Endodermal cell (in vitro differentiated cells): ENCODE measurements around the gene SECISBP2. TPM values are rescaled to one million over a fixed set of nuclear protein-coding genes. Genes with fewer than 3 reads are reported as not detected.

Source experiments
- DNase-seq: peaks from one replicate; pipeline ENCODE4 v3.0.0-alpha.2; 2017
- H3K27ac ChIP-seq: 2 replicates; pipeline ENCODE4 v1.5.1; 2013; ENCODE audit warnings: mild to moderate bottlenecking, low read depth, low read length, moderate library complexity
- H3K27me3 ChIP-seq: 2 replicates; pipeline ENCODE4 v1.6.1; 2013; ENCODE audit warnings: mild to moderate bottlenecking, low read length, moderate library complexity; ENCODE audit not compliant: insufficient read depth, control insufficient read depth, poor library complexity, severe bottlenecking
- H3K36me3 ChIP-seq: 2 replicates; pipeline ENCODE4 v1.7.0; 2013; ENCODE audit warnings: mild to moderate bottlenecking, low read length, moderate library complexity; ENCODE audit not compliant: control insufficient read depth, insufficient read depth
- H3K4me1 ChIP-seq: one replicate; pipeline ENCODE4 v1.7.0; 2013; ENCODE audit warnings: low read length; ENCODE audit not compliant: control insufficient read depth, insufficient read depth
- H3K4me3 ChIP-seq: 2 replicates; pipeline ENCODE4 v1.5.1; 2013; ENCODE audit warnings: mild to moderate bottlenecking, low read length, moderate library complexity
- H3K9ac ChIP-seq: 2 replicates; pipeline ENCODE4 v1.6.1; 2013; ENCODE audit warnings: mild to moderate bottlenecking, low read length, moderate library complexity; ENCODE audit not compliant: poor library complexity, severe bottlenecking; ENCODE audit errors: extremely low read depth
- H3K9me3 ChIP-seq: 2 replicates; pipeline ENCODE4 v1.6.1; 2013; ENCODE audit warnings: mild to moderate bottlenecking, low read length, moderate library complexity; ENCODE audit not compliant: control insufficient read depth
- H3K27ac Mint-ChIP-seq: 2 replicates; pipeline ENCODE4 v1.8.0; 2020; ENCODE audit warnings: mixed read lengths
- H3K27me3 Mint-ChIP-seq: 2 replicates; pipeline ENCODE4 v1.8.0; 2021; ENCODE audit warnings: mild to moderate bottlenecking, mixed read lengths; ENCODE audit not compliant: insufficient read depth
- H3K36me3 Mint-ChIP-seq: 2 replicates; pipeline ENCODE4 v1.8.0; 2020; ENCODE audit warnings: low read depth, mixed read lengths
- H3K4me1 Mint-ChIP-seq: 2 replicates; pipeline ENCODE4 v1.8.0; 2020; ENCODE audit warnings: mixed read lengths
- H3K4me3 Mint-ChIP-seq: 2 replicates; pipeline ENCODE4 v1.8.0; 2020; ENCODE audit warnings: mild to moderate bottlenecking, moderate library complexity, mixed read lengths
- H3K9me3 Mint-ChIP-seq: 2 replicates; pipeline ENCODE4 v1.8.0; 2020; ENCODE audit warnings: mild to moderate bottlenecking, mixed read lengths
- CTCF ChIP-seq: fragments of 200-600 bp; sonication (generic); conservative IDR thresholded peaks from 2 replicates; pipeline ENCODE4 v1.5.0; 2021; ENCODE audit warnings: antibody characterized with exemption, mild to moderate bottlenecking
- WGBS, 2 experiments: methylation state at CpG; one replicate each; pipeline versions ENCODE4 v1.1.5 to v1.1.7; 2013; ENCODE audit warnings: missing lambda C conversion rate in 2 of 2, mixed read lengths in 1 of 2; ENCODE audit not compliant: insufficient coverage in 1 of 2, insufficient read length in 1 of 2; 5-methylcytosine and 5-hydroxymethylcytosine counted together
- total RNA-seq, 2 donors: library from RNA; stranded (reverse); fragmentation: NEBNext Ultra II Directional in 1 of 2; extraction: Animal tissue kit (Norgen Biotek cat#: 25700) in 1 of 2; gene quantifications; 2 replicates in 1 of 2; 3 replicates in 1 of 2; pipeline ENCODE4 v1.2.1, GENCODE V29; 2021

The SECISBP2 gene
- total RNA-seq, 2 donors from 2014 or later = 55.7 to 56.0 TPM

GRCh38 chr9:89351584-89352300 is 33.4 kb downstream of the SECISBP2 start:
- H3K36me3 ChIP-seq = peaks cover 70% of the 10 kb centered on the region
- Mint-ChIP-seq H3K36me3 (peaks cover 89% of the 10 kb centered on the region), H3K4me3 (no peak overlapping the region), H3K27me3 (no peaks in the 10 kb centered on the region), H3K27ac (no peak overlapping the region), H3K9me3 (no peaks in the 10 kb centered on the region), H3K4me1 (no peaks in the 10 kb centered on the region)
- H3K27me3 ChIP-seq = no peaks in the 10 kb centered on the region
- no peaks in the 10 kb centered on the region for H3K9me3 ChIP-seq
- H3K9ac ChIP-seq = no peak overlapping the region
- DNase-seq = no peak
- H3K27ac ChIP-seq = no peak overlapping the region
- TF ChIP-seq CTCF = no peak
- 96 to 98% methylated on average over 6 of the region's 6 CpGs for WGBS, 2 experiments
- H3K4me3 ChIP-seq = no peak overlapping the region
- H3K4me1 ChIP-seq = no peaks in the 10 kb centered on the region

DNA sequence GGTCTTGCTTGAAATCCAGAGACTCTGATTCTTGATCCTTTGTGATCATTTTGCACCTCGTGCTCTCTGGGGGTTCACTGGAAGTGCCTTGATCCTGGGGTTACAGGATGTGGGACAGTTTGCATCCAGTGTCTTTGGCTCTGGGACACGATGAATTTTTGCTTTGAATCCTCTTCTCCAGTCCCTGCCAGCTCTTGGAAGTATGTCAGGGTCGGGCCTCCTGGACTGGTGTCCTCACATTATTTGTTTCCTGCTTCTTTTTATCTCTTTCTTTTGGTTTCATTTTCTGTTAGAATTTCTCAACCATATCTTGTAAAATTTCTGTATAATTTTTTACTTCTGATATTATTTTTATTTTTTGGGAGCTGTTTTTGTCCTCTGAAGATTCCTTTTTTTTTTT is 34.2 kb downstream of the SECISBP2 start:
- Mint-ChIP-seq H3K27me3 (no peaks in the 10 kb centered on the region), H3K27ac (no peak overlapping the region), H3K9me3 (no peaks in the 10 kb centered on the region), H3K4me1 (no peaks in the 10 kb centered on the region), H3K36me3 (peaks cover 84% of the 10 kb centered on the region), H3K4me3 (no peak overlapping the region)
- Histone ChIP-seq H3K4me1 (no peaks in the 10 kb centered on the region), H3K27ac (no peak overlapping the region), H3K36me3 (peaks cover 72% of the 10 kb centered on the region), H3K9ac (no peak overlapping the region), H3K4me3 (no peak overlapping the region), H3K9me3 (no peaks in the 10 kb centered on the region), H3K27me3 (no peaks in the 10 kb centered on the region)
- TF ChIP-seq CTCF = no peak
- no peak for DNase-seq
- 95 to 100% methylated on average over 2 to 3 of the region's 3 CpGs for WGBS, 2 experiments

DNA sequence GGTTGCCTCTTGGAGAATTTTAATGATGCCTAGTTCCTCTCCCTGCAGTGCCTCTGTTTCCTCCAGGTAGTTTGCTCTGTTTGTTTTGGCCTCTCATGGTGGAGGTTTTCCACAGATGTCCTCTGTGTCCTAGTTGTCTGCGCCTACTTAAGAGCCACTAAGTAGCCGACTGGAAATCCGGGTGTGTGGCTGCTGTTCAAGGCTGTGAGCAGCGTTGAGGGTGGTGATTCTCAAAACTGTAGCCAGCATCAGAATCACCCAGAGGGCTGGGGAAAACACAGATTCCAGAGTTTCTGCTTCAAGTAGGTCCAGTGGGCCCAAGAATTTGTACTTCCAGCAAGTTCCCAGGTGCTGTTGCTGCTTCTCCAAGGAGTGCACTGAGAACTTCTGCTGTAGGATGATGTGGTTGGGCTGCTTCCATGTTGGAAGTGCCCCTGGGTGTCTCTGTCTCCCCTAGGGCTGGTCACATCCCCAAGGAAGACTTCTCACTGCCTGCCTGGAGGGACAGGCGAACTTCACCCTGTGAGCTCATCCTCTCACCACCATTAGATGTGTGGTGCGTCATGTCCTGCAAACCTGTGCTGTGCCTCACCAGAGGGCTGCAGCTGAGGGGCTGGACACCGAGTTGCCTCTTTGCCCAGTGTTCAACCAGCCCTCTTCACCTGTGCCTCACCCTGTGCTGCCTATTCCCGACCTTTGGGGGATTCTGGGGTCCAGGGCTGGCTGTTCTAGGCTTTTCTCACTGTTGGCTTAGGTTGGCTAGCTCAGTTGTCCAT is 34.8 kb downstream of the SECISBP2 start:
- TF ChIP-seq CTCF = no peak
- Histone ChIP-seq H3K36me3 (peaks cover 72% of the 10 kb centered on the region), H3K27me3 (no peaks in the 10 kb centered on the region), H3K4me3 (no peak overlapping the region), H3K9me3 (no peaks in the 10 kb centered on the region), H3K9ac (no peak overlapping the region), H3K27ac (no peak overlapping the region), H3K4me1 (no peaks in the 10 kb centered on the region)
- no peak for DNase-seq
- Mint-ChIP-seq H3K4me1 (peaks cover 2% of the 10 kb centered on the region), H3K27ac (no peak overlapping the region), H3K27me3 (no peaks in the 10 kb centered on the region), H3K36me3 (peaks cover 84% of the 10 kb centered on the region), H3K4me3 (no peak overlapping the region), H3K9me3 (no peaks in the 10 kb centered on the region)
- WGBS, 2 experiments = 91 to 98% methylated on average over 8 of the region's 8 CpGs
